Skin epidermis (tissue), 12 donors: ENCODE measurements around the gene MGAT4A.

Experiments
- H3K27ac ChIP-seq, 21 experiments: fragments of 200-600 bp; sonication (generic) in 11 of 21; one replicate each; pipeline ENCODE4 v1.5.0; 2020; ENCODE audit warnings: mild to moderate bottlenecking in 3 of 21, inconsistent platforms in 2 of 21, moderate library complexity in 2 of 21
- H3K4me3 ChIP-seq, 7 experiments: fragments of 200-600 bp; sonication (generic) in 2 of 7; one replicate each; pipeline ENCODE4 v1.5.0; 2020; ENCODE audit warnings: inconsistent platforms in 2 of 7, mild to moderate bottlenecking in 2 of 7, moderate library complexity in 1 of 7

Gene MGAT4A

GRCh38 chr2:98588880-98589431 is 142.0 kb downstream of the MGAT4A start:
- Histone ChIP-seq H3K4me3 (no peak overlapping the region), H3K27ac (no peak overlapping the region)

DNA sequence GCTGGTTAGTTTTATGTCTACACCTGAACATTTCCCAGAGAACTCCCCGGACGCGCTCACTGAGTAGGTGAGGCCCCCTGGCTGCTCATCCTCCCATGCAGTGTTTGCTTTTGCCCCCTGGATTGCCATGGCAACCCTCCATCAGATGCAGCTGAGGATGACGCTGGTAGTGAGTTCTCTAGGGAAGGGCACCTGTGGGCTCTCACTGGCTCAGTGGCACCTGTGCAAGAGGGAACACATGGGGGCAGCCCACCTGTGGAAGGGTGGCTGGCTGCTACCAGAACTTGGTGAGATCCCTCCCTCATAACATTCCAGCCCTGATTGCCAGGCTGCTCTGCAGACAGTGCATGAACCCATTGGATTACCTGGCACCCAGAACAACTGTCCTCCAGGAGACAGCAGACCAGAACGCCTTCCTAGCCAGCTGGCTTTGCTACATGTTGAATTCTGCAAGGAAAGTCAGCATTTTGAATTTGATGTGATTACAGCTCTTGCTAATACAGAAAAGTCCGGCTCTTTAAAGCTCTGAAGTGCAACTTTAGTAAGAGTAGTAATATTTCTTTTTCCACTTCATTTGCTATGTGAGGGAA is 144.3 kb downstream of the MGAT4A start:
- H3K27ac ChIP-seq: no peak overlapping the region
- no peak overlapping the region for H3K4me3 ChIP-seq

DNA sequence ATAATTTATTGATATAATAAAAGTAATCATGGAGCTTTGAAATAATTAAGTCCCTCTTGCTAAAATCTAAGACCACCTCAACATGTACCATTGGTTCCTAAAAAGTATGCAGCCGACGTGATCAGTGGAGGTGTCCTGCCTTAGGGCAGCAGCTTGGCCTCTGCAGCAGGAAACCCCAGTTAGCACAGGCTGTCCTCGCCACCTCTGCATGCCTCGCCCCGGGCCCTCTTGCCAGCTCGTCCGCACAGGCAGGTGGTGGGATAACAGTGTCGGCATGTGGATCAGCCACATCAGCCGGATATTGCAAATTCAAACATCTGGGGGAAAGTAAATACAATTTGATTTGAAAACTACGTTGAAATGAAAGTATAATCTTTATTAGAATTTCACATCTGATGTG is 145.5 kb downstream of the MGAT4A start:
- no peak overlapping the region for H3K4me3 ChIP-seq

GRCh38 chr2:98583816-98584618 is 146.9 kb downstream of the MGAT4A start:
- Histone ChIP-seq H3K4me3 (no peak overlapping the region), H3K27ac (no peak overlapping the region)

More for the DNA sequence above, 145.5 kb downstream of the MGAT4A start:
- no peak overlapping the region for H3K27ac ChIP-seq

GRCh38 chr2:98583276-98583675 is 147.7 kb downstream of the MGAT4A start:
- Histone ChIP-seq H3K4me3 (no peak overlapping the region), H3K27ac (no peak overlapping the region)

DNA sequence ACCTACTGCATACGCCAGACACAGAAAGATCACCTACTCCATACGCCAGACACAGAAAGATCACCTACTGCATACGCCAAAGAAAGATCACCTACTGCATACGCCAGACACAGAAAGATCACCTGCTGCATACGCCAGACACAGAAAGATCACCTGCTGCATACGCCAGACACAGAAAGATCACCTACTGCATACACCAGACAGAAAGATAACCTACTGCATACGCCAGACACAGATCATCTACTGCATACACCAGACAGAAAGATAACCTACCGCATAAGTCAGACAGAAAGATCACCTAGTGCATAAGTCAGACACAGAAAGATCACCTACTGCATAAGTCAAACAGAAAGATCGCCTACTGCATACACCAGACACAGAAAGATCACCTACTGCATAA is 148.4 kb downstream of the MGAT4A start:
- no peak overlapping the region for H3K27ac ChIP-seq
- no peak overlapping the region for H3K4me3 ChIP-seq

GRCh38 chr2:98580656-98581284 is 150.2 kb downstream of the MGAT4A start:
- Histone ChIP-seq H3K27ac (no peak overlapping the region), H3K4me3 (no peak overlapping the region)

DNA sequence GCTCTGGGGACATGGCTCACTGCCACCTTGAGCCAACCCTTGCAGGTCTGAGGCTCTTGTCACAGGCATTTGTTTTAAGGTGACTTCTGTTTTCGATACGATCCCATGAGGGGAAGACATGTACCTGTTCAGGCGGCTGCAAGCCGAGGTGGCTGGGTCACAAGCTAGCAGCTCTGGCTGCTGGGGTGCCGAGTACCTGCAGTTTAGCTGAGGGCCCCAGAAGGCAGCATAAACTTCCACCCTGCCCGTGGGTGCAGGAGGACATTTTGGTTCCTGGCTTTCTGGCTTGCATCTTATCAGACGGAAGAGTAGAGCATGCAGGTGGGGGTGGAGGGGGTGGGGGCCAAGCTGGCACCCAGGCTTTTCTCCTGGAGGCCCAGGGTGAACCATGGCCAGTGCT is 151.0 kb downstream of the MGAT4A start:
- no peak overlapping the region for H3K27ac ChIP-seq
- H3K4me3 ChIP-seq: no peak overlapping the region

DNA sequence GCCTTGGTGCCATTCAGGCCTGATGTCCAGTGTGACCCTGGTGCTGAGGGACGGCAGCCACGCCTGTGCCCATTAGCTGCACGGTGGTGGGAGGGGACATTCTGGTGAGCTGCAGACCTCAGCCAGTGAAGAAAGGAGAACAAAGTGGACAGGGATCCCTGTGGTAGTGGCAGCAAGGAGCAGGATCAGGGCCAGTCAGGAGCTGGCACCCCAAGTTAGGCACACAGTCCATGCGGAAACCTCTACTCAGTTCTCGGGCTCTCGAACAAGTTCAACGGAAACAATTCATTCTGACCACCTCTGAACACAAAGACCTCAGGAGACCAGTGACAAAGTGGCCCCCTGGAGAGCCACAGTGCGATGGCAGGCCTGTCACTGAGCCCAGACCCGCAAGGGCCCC is 152.7 kb downstream of the MGAT4A start:
- Histone ChIP-seq H3K4me3 (no peak overlapping the region), H3K27ac (no peak overlapping the region)

DNA sequence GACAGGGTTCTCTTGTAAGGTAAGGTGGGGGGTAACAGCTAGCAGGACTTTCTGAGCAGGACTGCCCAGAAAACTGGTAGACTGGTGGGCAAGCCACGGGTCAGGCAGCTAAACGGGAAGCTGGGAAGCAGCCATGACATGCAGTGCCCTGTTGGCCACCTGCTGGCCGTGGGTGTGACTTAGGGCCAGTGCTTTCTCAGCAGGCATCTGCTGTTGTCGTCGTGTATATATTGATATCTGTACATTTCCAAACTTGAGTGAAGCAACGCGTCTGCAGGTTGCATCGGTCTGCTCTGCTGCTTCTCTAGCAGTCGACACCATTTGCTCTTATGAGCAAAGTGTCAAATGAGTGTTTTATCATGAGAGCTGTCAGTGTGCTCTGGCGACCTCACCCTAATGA is 153.6 kb downstream of the MGAT4A start:
- Histone ChIP-seq H3K4me3 (no peak overlapping the region), H3K27ac (no peak overlapping the region)

- Histone ChIP-seq H3K27ac (no peak overlapping the region), H3K4me3 (no peak overlapping the region)
Measured at GRCh38 chr2:98576666-98577312, 154.1 kb downstream of the MGAT4A start.

- no peak overlapping the region for H3K27ac ChIP-seq
- no peak overlapping the region for H3K4me3 ChIP-seq
Measured at GRCh38 chr2:98573426-98573825, 157.5 kb downstream of the MGAT4A start.

- Histone ChIP-seq H3K4me3 (no peak overlapping the region), H3K27ac (no peak overlapping the region)
Measured at GRCh38 chr2:98572676-98573075, 158.3 kb downstream of the MGAT4A start.

DNA sequence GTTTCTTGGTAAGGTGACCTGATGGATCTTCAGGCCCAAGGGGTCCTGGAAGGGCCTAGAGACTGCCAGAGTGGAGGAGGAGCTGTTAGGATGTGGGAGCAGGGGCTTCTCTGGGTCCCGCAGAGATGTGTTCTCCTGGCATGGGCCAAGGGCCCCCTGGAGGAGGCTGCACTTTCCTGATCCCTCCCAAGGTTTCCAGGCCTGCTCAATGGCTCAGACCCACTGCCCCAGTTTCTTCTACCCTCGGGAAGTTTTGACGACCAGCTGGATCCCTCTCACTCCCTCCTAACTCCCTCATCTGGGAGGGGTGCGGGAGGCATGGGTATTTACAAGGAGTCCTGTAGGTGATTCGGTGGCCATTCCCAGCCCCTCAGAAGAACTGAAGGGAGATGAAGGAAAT is 158.7 kb downstream of the MGAT4A start:
- Histone ChIP-seq H3K4me3 (no peak overlapping the region), H3K27ac (no peak overlapping the region)

GRCh38 chr2:98571796-98572195 is 159.1 kb downstream of the MGAT4A start:
- Histone ChIP-seq H3K27ac (no peak overlapping the region), H3K4me3 (no peak overlapping the region)

DNA sequence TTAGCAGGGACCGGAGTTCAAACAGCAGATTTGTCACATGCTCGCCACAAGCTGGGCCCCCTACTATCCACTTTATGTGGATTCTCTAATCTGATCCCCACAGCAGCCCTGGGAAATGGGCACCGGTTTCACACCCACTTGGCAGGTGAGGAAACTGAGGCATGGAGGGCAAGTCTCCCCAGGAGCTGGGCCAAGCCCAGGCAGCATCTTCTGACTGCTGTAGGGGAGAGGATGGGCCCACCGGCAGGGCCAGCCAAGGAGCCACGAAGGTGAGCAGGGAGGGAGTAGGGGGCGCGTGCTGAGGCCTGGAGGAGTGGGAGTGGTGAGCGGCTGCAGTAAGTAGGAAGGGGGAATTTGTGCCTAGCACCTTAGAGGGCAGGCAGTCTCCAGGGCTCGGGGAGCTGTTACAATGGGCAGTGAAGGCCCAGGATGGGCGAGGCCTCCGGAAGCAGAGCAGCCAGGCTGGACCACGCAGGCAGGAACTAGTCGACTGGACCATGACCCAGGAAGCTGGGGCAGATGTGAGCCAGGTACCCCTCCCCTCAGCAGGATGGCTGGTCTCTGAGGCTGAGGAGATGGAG is 159.7 kb downstream of the MGAT4A start:
- H3K27ac ChIP-seq: no peak overlapping the region
- H3K4me3 ChIP-seq: no peak overlapping the region

DNA sequence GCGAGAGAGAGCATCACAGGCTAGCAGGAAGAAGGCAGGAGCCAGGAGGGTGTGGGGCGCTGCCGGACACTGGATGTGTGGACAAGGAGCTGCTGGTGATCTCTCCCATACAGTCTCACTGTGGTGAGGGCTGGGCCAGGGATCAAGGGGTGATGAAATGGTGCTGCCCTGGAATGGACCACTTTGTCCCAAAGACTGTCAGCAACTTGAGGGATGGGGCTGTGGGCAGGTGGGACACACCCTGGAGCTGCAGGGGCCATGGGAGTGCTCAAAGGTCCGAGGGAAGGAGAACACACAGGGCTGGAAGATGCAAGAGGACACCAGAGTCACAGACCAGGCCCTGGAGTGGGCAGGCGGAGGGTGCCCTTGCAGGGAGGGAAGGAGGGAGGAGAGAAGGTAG is 160.6 kb downstream of the MGAT4A start:
- no peak overlapping the region for H3K27ac ChIP-seq

GRCh38 chr2:98569915-98570314 is 161.0 kb downstream of the MGAT4A start:
- Histone ChIP-seq H3K4me3 (no peak overlapping the region), H3K27ac (no peak overlapping the region)

More for the DNA sequence above, 160.6 kb downstream of the MGAT4A start:
- no peak overlapping the region for H3K4me3 ChIP-seq

DNA sequence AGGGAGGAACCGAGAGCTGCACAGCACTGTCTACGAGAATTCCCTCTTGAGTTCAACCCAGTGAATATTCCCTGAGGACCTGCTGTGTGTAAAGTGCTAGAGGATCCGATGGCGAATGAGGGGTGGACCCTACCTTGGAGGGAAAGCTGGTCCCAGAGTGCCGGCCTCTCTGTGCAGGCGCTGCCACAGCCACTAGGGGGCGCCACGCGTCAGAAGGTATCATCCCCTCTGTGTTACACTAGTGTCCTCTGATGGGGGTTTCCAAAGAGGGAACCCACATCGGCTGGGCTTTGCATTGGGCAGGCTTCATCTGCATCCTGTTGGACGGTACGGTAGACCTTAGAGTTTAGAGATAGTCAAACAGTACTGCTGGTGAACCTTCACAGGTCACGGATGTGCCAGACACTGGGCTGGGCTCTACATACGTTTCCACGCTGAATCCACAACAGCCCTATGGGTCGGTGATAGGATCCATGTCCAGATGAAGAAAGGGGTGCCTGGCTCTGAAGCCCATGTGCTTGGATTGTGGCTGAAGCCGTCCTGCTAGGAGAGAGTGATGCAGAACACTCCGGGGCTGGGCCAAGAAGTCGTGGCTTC is 161.6 kb downstream of the MGAT4A start:
- H3K27ac ChIP-seq: no peak overlapping the region
- no peak overlapping the region for H3K4me3 ChIP-seq
